Fibroblast of the aortic adventitia (primary cell): Measurements from ENCODE around the gene GNB5. TPM values are rescaled to one million over a fixed set of nuclear protein-coding genes. Genes with fewer than 3 reads are reported as not detected.
"Not testable (repeated sequence)": the region's sequence is repeated elsewhere in the genome, so short reads cannot be mapped to it uniquely, and the experiment has no call there.

ENCODE experiments used
- DNase-seq: peaks from one replicate; pipeline ENCODE4 v3.0.0-alpha.2; 2010; ENCODE audit warnings: low read depth
- H3K4me3 ChIP-seq: 2 replicates; pipeline ENCODE4 v1.5.1; 2011; ENCODE audit warnings: low read depth, mild to moderate bottlenecking, control low read depth, low read length, moderate library complexity
- total RNA-seq: library from RNA; depleted of rRNA; stranded (reverse); fragments of >200 nt; gene quantifications from 2 replicates; pipeline ENCODE4 v1.2.3, GENCODE V29; 2012; ENCODE audit warnings: low replicate concordance
- TF ChIP-seq, protein P1 (sequence below): IDR thresholded peaks from 2 replicates; pipeline ENCODE4 v1.5.1; 2011; ENCODE audit warnings: mild to moderate bottlenecking, low read length, control low read depth, inconsistent platforms; ENCODE audit not compliant: insufficient read depth

GNB5 gene
- total RNA-seq, 1 donor: 24.0 TPM

DNA sequence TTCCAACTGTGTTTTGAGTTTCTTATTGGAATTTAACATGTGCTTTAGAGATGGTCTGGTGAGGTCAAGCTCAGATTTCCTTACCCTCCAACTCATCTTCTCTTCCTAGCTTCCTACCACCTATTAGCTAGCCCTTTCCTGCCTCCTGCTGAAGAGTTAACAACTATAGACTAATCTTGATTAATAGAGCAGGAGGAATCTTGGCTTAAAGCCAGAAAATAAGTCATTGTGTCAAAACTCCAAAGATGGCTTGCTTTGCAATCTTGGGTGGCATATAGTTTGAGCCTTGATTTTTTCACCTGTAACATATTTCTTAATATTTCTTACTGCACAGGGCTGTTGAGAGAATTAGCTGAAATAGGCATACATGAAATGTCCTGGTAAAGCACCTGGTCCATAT is 105.9 kb downstream of the GNB5 start:
- TF ChIP-seq, protein P1, sequence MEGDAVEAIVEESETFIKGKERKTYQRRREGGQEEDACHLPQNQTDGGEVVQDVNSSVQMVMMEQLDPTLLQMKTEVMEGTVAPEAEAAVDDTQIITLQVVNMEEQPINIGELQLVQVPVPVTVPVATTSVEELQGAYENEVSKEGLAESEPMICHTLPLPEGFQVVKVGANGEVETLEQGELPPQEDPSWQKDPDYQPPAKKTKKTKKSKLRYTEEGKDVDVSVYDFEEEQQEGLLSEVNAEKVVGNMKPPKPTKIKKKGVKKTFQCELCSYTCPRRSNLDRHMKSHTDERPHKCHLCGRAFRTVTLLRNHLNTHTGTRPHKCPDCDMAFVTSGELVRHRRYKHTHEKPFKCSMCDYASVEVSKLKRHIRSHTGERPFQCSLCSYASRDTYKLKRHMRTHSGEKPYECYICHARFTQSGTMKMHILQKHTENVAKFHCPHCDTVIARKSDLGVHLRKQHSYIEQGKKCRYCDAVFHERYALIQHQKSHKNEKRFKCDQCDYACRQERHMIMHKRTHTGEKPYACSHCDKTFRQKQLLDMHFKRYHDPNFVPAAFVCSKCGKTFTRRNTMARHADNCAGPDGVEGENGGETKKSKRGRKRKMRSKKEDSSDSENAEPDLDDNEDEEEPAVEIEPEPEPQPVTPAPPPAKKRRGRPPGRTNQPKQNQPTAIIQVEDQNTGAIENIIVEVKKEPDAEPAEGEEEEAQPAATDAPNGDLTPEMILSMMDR: no peak
- no peak overlapping the region for H3K4me3 ChIP-seq
- no peak for DNase-seq

DNA sequence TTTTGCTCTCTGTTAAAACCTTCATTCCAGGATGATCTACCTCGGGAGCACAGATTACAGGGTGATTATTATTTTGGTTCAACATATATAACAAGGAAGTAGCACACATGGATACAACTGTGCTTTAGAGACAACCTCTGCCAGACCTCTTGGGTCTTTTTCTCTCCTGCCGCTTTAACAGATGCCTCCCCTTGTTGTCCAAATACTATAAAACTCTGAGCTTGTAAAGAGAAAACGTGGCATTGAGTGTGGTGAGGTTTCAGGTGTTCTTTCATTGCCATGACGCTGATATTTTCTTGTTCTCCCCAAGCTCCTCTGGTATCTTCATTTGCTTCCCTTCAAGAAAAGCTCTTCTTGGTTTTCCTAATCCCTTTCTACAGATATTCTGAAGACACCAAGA is 107.6 kb downstream of the GNB5 start:
- no peak overlapping the region for H3K4me3 ChIP-seq
- no peak for DNase-seq
- TF ChIP-seq, protein P1: no peak

DNA sequence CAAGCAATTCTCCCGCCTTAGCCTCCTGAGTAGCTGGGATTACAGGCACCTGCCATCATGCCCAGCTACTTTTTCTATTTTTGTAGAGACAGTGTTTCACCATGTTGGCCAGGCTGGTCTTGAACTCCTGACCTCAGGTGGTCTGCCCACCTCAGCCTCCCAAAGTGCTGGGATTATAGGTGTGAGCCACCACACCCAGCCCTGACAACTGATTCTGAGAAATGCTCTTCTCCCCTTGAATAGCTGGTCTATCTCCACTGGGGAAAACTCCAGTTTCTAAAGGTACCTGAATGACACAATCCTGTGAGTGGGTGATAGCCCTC is 108.2 kb downstream of the GNB5 start:
- not testable (repeated sequence) for DNase-seq, H3K4me3 ChIP-seq

DNA sequence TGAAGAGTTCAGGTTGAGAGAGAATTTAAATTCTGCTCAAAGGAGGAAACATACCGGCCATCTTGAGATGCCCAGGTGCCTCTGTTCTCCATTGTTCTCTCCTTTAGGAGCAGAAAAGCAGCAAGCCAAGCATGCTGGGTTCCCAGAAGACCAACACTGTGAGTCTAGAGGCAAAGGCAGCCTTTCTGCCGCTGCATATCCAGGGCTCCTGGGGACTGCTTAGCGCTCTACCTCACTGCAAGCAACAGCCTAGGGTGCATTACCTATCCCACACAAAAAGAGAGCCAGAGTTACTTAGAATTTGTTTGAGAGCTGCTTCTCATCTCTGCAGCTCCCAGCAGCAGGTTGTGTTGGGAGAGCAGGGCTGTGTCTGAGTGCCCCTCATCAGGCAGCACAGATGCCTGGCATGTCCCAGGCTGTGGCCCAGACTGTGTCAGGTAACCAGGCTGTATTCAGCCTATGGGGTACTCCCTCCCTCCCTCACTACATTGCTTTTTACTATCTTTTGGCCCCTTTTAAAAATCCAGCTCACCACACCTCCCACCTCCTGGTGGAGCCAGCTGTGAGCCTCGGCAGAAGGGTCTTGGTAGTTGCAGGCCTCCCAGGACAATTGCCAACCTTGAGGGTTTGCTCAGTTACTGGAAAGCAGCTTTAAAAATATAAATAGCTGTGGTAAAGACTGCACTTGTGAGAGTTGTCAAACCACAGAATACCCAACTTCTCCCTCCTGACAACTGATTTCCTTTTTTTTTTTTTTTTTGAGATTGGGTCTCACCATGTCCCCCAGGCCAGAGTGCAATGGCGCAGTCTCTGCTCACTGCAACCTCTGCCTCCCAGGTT is 108.8 kb downstream of the GNB5 start:
- H3K4me3 ChIP-seq: no peak overlapping the region
- TF ChIP-seq, protein P1: no peak
- peak; percentile 50 for DNase-seq

DNA sequence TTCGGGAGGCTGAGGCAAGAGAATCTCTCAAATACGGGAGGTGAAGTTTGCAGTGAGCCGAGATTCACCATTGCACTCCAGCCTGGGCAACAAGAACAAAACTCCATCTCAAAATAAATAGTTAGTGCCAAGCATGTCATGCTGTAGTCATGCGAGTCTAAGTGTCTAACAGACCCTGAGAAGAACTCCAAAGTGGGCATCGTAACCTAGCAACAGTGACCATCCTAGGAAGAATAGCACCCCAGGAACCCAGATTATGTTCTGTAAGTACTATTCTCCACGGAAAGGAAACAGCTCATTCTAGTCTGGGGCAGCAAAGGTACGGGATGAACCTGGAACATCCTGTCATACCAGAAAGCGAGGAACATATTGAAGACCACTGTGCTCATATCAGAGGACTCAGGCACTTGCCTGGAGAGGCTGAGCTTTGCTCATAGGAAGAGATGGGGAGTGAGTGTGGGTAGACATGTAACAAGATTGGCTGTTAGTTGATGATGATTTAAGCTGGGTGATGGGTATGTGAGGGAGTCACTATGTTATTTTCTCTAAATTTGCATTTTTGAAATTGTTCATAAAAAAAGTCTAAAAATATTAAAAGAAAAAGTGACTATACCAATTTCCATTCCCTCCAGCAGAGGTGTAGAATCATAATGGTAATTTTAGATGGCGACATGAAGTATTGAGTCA is 110.3 kb downstream of the GNB5 start:
- TF ChIP-seq, protein P1: no peak

DNA sequence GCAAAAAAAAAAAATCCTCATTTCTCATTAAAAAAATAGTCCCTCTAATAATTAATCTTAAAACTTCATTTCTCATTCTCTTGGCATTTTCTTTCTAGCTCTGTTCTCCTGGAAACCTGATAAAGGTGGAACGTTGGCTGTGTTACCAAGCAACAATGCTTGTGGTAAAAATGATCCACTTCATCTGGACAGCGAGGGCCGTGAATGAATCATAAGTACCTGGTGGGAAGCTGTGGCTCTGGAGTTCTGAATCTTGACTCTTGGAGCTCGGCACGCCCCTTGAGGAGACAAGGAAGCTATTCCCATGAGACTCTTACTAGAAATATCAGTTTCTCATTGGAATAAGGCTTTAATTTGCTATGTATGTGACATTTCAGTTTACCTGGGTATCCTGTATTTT is 111.2 kb downstream of the GNB5 start:
- DNase-seq: no peak
- TF ChIP-seq, protein P1: no peak

More for the DNA sequence above, 110.3 kb downstream of the GNB5 start:
- H3K4me3 ChIP-seq: no peak overlapping the region
- DNase-seq: no peak

DNA sequence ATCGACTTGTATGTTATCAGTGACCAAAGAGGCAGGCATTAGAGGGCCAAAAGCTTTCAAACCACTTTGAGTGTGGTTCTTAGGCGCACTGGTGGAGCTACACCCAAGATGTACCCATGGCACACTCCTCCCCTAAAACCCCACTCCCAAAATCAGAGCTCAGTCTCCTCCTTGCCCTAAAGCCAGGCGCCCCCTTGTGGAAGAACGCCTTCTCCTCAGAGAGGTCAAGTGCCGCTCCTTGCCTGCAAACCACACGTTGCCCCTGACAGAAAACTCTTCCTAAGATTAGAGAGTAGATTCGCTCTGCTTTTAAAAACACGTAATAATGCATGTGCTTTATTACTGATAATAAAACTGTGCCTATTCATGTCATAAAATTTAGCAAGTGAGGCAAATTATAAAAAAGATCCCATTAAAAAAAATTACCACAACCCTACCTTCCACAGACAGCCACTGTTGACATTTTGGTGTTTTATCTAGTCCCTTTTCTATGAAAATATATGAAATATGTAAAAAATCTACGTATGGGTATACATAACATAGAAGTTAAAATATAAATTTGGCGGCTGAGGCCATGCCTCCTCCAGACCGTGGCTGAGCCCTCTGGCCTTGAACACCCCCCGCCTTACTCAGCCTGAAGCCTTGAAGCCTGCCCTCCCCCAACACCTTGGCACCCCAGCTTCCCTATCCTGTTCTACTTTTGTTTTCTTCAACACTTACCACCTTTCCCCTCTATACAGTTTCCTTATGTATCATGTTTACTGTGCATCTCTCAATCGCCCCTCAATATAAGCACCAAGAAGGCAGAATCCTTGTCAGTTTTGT is 112.1 kb downstream of the GNB5 start:
- DNase-seq: peak; percentile 71
- TF ChIP-seq, protein P1: peak; percentile 91

More for the DNA sequence above, 111.2 kb downstream of the GNB5 start:
- no peak overlapping the region for H3K4me3 ChIP-seq

More for the DNA sequence above, 112.1 kb downstream of the GNB5 start:
- H3K4me3 ChIP-seq: no peak overlapping the region
